Peyer's patch (tissue), 4 donors: ENCODE results near the gene DDX39A. TPM values are rescaled to one million over a fixed set of nuclear protein-coding genes. Genes with fewer than 3 reads are reported as not detected.

Experiments used
- DNase-seq, 3 donors: peaks; one replicate each; pipeline ENCODE4 v3.0.0-alpha.2; 2017 to 2019
- H3K27ac ChIP-seq, 4 donors: fragments of 200-600 bp; sonication (generic); one replicate each; pipeline ENCODE4 v1.5.1; 2016 to 2019
- H3K27me3 ChIP-seq, 2 donors: fragments of 200-600 bp; sonication (generic); one replicate each; pipeline ENCODE4 v1.5.1; 2019
- H3K36me3 ChIP-seq, 3 donors: fragments of 200-600 bp; sonication (generic); one replicate each; pipeline ENCODE4 v1.5.1; 2016 to 2019
- H3K4me1 ChIP-seq, 4 donors: fragments of 200-600 bp; sonication (generic); one replicate each; pipeline ENCODE4 v1.5.1; 2016 to 2019
- H3K4me3 ChIP-seq, 4 donors: fragments of 200-600 bp; sonication (generic); 1 replicate in 3 of 4; 2 replicates in 1 of 4; pipeline ENCODE4 v1.5.1; 2016 to 2019; ENCODE audit warnings: mild to moderate bottlenecking in 1 of 4
- H3K9me3 ChIP-seq, 4 donors: fragments of 200-600 bp; sonication (generic); one replicate each; pipeline ENCODE4 v1.5.1; 2016 to 2019; ENCODE audit warnings: mild to moderate bottlenecking in 1 of 4
- POLR2A ChIP-seq, 2 donors: fragments of 450-650 bp; IDR thresholded peaks; one replicate each; pipeline ENCODE4 v1.5.1; 2017; ENCODE audit warnings: antibody characterized with exemption in 2 of 2, mild to moderate bottlenecking in 2 of 2, moderate library complexity in 2 of 2
- total RNA-seq, 4 donors: library from RNA; depleted of rRNA; stranded (reverse); fragments of >200 nt; gene quantifications; one replicate each; pipeline ENCODE4 v1.1.0, GENCODE V29; 2016
- TF ChIP-seq, protein P1 (sequence below), 6 experiments: fragments of 450-650 bp in 4 of 6; fragments of 200-600 bp in 2 of 6; sonication (generic) in 1 of 6; IDR thresholded peaks; one replicate each; pipeline ENCODE4 v1.5.1; 2017 to 2019; ENCODE audit warnings: antibody characterized with exemption in 6 of 6, mild to moderate bottlenecking in 3 of 6, moderate library complexity in 1 of 6

The DDX39A gene
- total RNA-seq, 4 donors from 2014 or later = 52.5 to 283 (median 115) TPM

GRCh38 chr19:14394167-14394566 lies 25.0 kb downstream of the DDX39A start:
- Histone ChIP-seq H3K27me3 (no peaks in the 10 kb centered on the region), H3K27ac (no peak overlapping the region), H3K9me3 (no peaks in the 10 kb centered on the region), H3K4me3 (no peak overlapping the region), H3K4me1 (no peaks in the 10 kb centered on the region), H3K36me3 (peaks cover 0 to 75% (median 0%) of the 10 kb centered on the region in 3 donors)
- no peak for DNase-seq
- TF ChIP-seq, protein P1, sequence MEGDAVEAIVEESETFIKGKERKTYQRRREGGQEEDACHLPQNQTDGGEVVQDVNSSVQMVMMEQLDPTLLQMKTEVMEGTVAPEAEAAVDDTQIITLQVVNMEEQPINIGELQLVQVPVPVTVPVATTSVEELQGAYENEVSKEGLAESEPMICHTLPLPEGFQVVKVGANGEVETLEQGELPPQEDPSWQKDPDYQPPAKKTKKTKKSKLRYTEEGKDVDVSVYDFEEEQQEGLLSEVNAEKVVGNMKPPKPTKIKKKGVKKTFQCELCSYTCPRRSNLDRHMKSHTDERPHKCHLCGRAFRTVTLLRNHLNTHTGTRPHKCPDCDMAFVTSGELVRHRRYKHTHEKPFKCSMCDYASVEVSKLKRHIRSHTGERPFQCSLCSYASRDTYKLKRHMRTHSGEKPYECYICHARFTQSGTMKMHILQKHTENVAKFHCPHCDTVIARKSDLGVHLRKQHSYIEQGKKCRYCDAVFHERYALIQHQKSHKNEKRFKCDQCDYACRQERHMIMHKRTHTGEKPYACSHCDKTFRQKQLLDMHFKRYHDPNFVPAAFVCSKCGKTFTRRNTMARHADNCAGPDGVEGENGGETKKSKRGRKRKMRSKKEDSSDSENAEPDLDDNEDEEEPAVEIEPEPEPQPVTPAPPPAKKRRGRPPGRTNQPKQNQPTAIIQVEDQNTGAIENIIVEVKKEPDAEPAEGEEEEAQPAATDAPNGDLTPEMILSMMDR (IDR thresholded peaks at IDR 0.05) = no peak
- no peak for TF ChIP-seq POLR2A (IDR thresholded peaks at IDR 0.05)

- no peaks in the 10 kb centered on the region for H3K9me3 ChIP-seq
- peaks cover 0 to 74% (median 0%) of the 10 kb centered on the region in 3 donors for H3K36me3 ChIP-seq
- no peak overlapping the region for H3K4me3 ChIP-seq
- no peaks in the 10 kb centered on the region for H3K4me1 ChIP-seq
- H3K27ac ChIP-seq = no peak overlapping the region
- H3K27me3 ChIP-seq = no peaks in the 10 kb centered on the region
- TF ChIP-seq POLR2A (IDR thresholded peaks at IDR 0.05) = no peak
- TF ChIP-seq, protein P1 (IDR thresholded peaks at IDR 0.05) = no peak
- DNase-seq = no peak
These were observed 25.8 kb downstream of the DDX39A start for GRCh38 chr19:14393329-14393728.

- H3K4me3 ChIP-seq = no peak overlapping the region
- TF ChIP-seq, protein P1 (IDR thresholded peaks at IDR 0.05) = no peak
- TF ChIP-seq POLR2A (IDR thresholded peaks at IDR 0.05) = no peak
- no peak overlapping the region for H3K27ac ChIP-seq
- H3K27me3 ChIP-seq = no peaks in the 10 kb centered on the region
- H3K36me3 ChIP-seq = peaks cover 0 to 71% (median 0%) of the 10 kb centered on the region in 3 donors
- H3K9me3 ChIP-seq = no peaks in the 10 kb centered on the region
- no peak for DNase-seq
- no peaks in the 10 kb centered on the region for H3K4me1 ChIP-seq
These were observed 27.9 kb downstream of the DDX39A start for GRCh38 chr19:14391156-14391821.

- Histone ChIP-seq H3K27me3 (no peaks in the 10 kb centered on the region), H3K9me3 (no peaks in the 10 kb centered on the region), H3K27ac (no peak overlapping the region), H3K4me1 (peaks cover 0 to under 1% (median 0%) of the 10 kb centered on the region in 4 donors), H3K4me3 (no peak overlapping the region), H3K36me3 (peaks cover 0 to 64% (median 0%) of the 10 kb centered on the region in 3 donors)
- no peak for TF ChIP-seq POLR2A (IDR thresholded peaks at IDR 0.05)
- TF ChIP-seq, protein P1 (IDR thresholded peaks at IDR 0.05) = no peak
- no peak for DNase-seq
These were observed 28.6 kb downstream of the DDX39A start for GRCh38 chr19:14390548-14390947.

DNA sequence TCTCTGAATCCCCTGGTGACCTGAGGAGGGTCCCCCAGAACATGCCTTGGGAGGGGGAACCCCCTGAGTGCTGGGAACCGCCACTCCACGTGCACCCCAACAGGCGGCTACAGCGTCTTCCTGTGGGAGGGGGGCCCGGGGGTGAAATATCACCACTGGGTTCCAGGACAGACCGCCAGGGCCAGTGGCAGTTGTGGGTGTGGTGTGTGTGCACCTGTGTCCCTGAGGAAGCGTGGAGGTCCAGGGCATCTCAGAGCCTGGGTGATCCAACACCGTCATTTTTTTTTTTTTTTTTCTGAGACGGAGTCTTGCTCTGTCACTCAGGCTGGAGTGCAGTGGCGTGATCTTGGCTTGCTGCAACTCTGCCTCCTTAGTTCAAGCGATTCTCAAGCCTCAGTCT lies 33.6 kb downstream of the DDX39A start:
- DNase-seq = no peak
- Histone ChIP-seq H3K27ac (peak overlapping the region in 3 of 4 donors; percentile 54 to 98 (median 90)), H3K27me3 (no peaks in the 10 kb centered on the region), H3K36me3 (peaks cover 0 to 19% (median 0%) of the 10 kb centered on the region in 3 donors), H3K4me3 (peak overlapping the region in 2 of 4 donors; percentile 9 to 60), H3K4me1 (peaks cover 0 to 30% (median 7%) of the 10 kb centered on the region in 4 donors), H3K9me3 (no peaks in the 10 kb centered on the region)
- no peak for TF ChIP-seq POLR2A (IDR thresholded peaks at IDR 0.05)
- TF ChIP-seq, protein P1 (IDR thresholded peaks at IDR 0.05) = no peak
